Mesenchymal stem cell (in vitro differentiated cells and primary cell): ENCODE results near the gene NTN4. TPM values are rescaled to one million over a fixed set of nuclear protein-coding genes. Genes with fewer than 3 reads are reported as not detected.

Experiments used
- DNase-seq: peaks from one replicate; pipeline ENCODE4 v3.0.0-alpha.2; 2013
- H2AFZ ChIP-seq: one replicate; pipeline ENCODE4 v1.6.1; 2013; ENCODE audit warnings: low read depth, mild to moderate bottlenecking, control low read depth, inconsistent platforms, low read length, moderate library complexity
- H2AK5ac ChIP-seq: 2 replicates; pipeline ENCODE4 v1.6.1; 2013; ENCODE audit warnings: low read length, moderate library complexity, mild to moderate bottlenecking, inconsistent platforms; ENCODE audit not compliant: severe bottlenecking
- H2BK120ac ChIP-seq: one replicate; pipeline ENCODE4 v1.6.1; 2013; ENCODE audit warnings: low read depth, mild to moderate bottlenecking, inconsistent platforms, low read length, moderate library complexity
- H2BK12ac ChIP-seq, 2 experiments: one replicate each; pipeline ENCODE4 v1.6.1; 2013; ENCODE audit warnings: inconsistent platforms in 2 of 2, low read length in 2 of 2, mild to moderate bottlenecking in 2 of 2, moderate library complexity in 2 of 2, control low read depth in 1 of 2
- H2BK15ac ChIP-seq: one replicate; pipeline ENCODE4 v1.6.1; 2013; ENCODE audit warnings: mild to moderate bottlenecking, low read depth, inconsistent platforms; ENCODE audit not compliant: poor library complexity, severe bottlenecking
- H2BK5ac ChIP-seq: 2 replicates; pipeline ENCODE4 v1.6.1; 2013; ENCODE audit warnings: low read depth, mild to moderate bottlenecking, low read length, control low read depth, inconsistent platforms; ENCODE audit not compliant: poor library complexity, severe bottlenecking
- H3K14ac ChIP-seq, 2 experiments: one replicate each; pipeline ENCODE4 v1.6.1; 2013; ENCODE audit warnings: inconsistent platforms in 2 of 2, low read length in 2 of 2, control low read depth in 1 of 2, mild to moderate bottlenecking in 1 of 2, moderate library complexity in 1 of 2
- H3K18ac ChIP-seq, 2 experiments: one replicate each; pipeline ENCODE4 v1.6.1; 2013; ENCODE audit warnings: inconsistent platforms in 2 of 2, low read length in 2 of 2, control low read depth in 1 of 2, low read depth in 1 of 2, mild to moderate bottlenecking in 1 of 2
- H3K23ac ChIP-seq, 2 experiments: one replicate each; pipeline ENCODE4 v1.6.1; 2013; ENCODE audit warnings: inconsistent platforms in 2 of 2, low read length in 2 of 2, mild to moderate bottlenecking in 2 of 2, moderate library complexity in 2 of 2, control low read depth in 1 of 2
- H3K27ac ChIP-seq: 2 replicates; pipeline ENCODE4 v1.5.1; 2013; ENCODE audit warnings: mild to moderate bottlenecking, moderate library complexity, low read length, control low read depth, inconsistent platforms; ENCODE audit not compliant: poor library complexity, severe bottlenecking
- H3K27me3 ChIP-seq, 2 experiments: 2 replicates each; pipeline versions ENCODE4 v1.6.1 to v1.7.0; 2013; ENCODE audit warnings: low read length in 2 of 2, mild to moderate bottlenecking in 2 of 2, moderate library complexity in 2 of 2, control low read depth in 1 of 2, inconsistent platforms in 1 of 2; ENCODE audit not compliant: control insufficient read depth in 1 of 2, insufficient read depth in 1 of 2
- H3K36me3 ChIP-seq, 2 experiments: 2 replicates each; pipeline versions ENCODE4 v1.6.1 to v1.7.0; 2013; ENCODE audit warnings: low read length in 2 of 2, control low read depth in 1 of 2, inconsistent platforms in 1 of 2, low read depth in 1 of 2, mild to moderate bottlenecking in 1 of 2; ENCODE audit not compliant: insufficient read depth in 2 of 2, control insufficient read depth in 1 of 2
- H3K4ac ChIP-seq, 2 experiments: one replicate each; pipeline ENCODE4 v1.6.1; 2013; ENCODE audit warnings: inconsistent platforms in 2 of 2, low read length in 2 of 2, mild to moderate bottlenecking in 2 of 2, moderate library complexity in 2 of 2, control low read depth in 1 of 2, low read depth in 1 of 2
- H3K4me1 ChIP-seq: 2 replicates; pipeline ENCODE4 v1.6.1; 2013; ENCODE audit warnings: low read depth, low read length, control low read depth; ENCODE audit not compliant: control insufficient read depth, insufficient read depth
- H3K4me2 ChIP-seq: 2 replicates; pipeline ENCODE4 v1.6.1; 2013; ENCODE audit warnings: low read length, mild to moderate bottlenecking, inconsistent platforms; ENCODE audit not compliant: poor library complexity, severe bottlenecking
- H3K4me3 ChIP-seq, 2 experiments: 2 replicates each; pipeline versions ENCODE4 v1.5.1 to v1.7.0; 2013; ENCODE audit warnings: low read length in 2 of 2, mild to moderate bottlenecking in 2 of 2, control low read depth in 1 of 2, low read depth in 1 of 2; ENCODE audit not compliant: insufficient read depth in 1 of 2
- H3K79me1 ChIP-seq: replicated peaks from 2 replicates; pipeline ENCODE4 v1.6.1; 2013; ENCODE audit warnings: mild to moderate bottlenecking, control low read depth, low read length, inconsistent platforms; ENCODE audit not compliant: poor library complexity, severe bottlenecking
- H3K9ac ChIP-seq: 2 replicates; pipeline ENCODE4 v1.7.0; 2013; ENCODE audit warnings: mild to moderate bottlenecking, low read length, moderate library complexity
- H3K9me3 ChIP-seq: 2 replicates; pipeline ENCODE4 v1.7.0; 2013; ENCODE audit warnings: mild to moderate bottlenecking, low read length; ENCODE audit not compliant: control insufficient read depth
- H4K8ac ChIP-seq: one replicate; pipeline ENCODE4 v1.6.1; 2013; ENCODE audit warnings: inconsistent platforms, mild to moderate bottlenecking, low read length, moderate library complexity
- H4K91ac ChIP-seq: one replicate; pipeline ENCODE4 v1.6.1; 2013; ENCODE audit warnings: mild to moderate bottlenecking, low read length, inconsistent platforms
- WGBS: methylation state at CpG from one replicate; pipeline ENCODE4 v1.1.7; 2013; ENCODE audit warnings: mixed read lengths; 5-methylcytosine and 5-hydroxymethylcytosine counted together
- polyA plus RNA-seq, 2 experiments: library from polyadenylated mRNA; stranded (reverse); fragments of 200-250 nt; gene quantifications; one replicate each; pipeline ENCODE4 v1.2.3, GENCODE V29; 2013

The NTN4 gene
- 4.6 TPM for polyA plus RNA-seq (2013, experiment 1 of 2)
- polyA plus RNA-seq (2013, experiment 2 of 2): 4.7 TPM

GRCh38 chr12:95790033-95790916 lies at the start of gene NTN4:
TSS of gene NTN4 (minus strand) at chr12:95790764. CDS start at chr12:95790309, 455 bp downstream.
- Histone ChIP-seq H2AFZ (peak within 1 kb of the TSS; percentile 94), H3K18ac (peak within 1 kb of the TSS in 1 of 2 experiments; percentile 64), H3K4me1 (peaks cover 18% of the 10 kb centered on the region), H3K27me3 (no peaks in the 10 kb centered on the region), H3K23ac (no peak within 1 kb of the TSS), H3K9me3 (no peaks in the 10 kb centered on the region), H3K4me2 (peak within 1 kb of the TSS; percentile 99), H2BK120ac (peak within 1 kb of the TSS; percentile 36), H4K91ac (no peak within 1 kb of the TSS), H3K27ac (peak within 1 kb of the TSS; percentile 14), H3K14ac (peak within 1 kb of the TSS in 1 of 2 experiments; percentile 53), H2BK12ac (peak within 1 kb of the TSS in 1 of 2 experiments; percentile 45), H2BK15ac (peak within 1 kb of the TSS; percentile 62), H2AK5ac (no peak within 1 kb of the TSS), H3K9ac (peak within 1 kb of the TSS; percentile 79), H3K4me3 (peak within 1 kb of the TSS; percentile 82 to 85), H4K8ac (peak within 1 kb of the TSS; percentile 36), H3K4ac (peak within 1 kb of the TSS in 1 of 2 experiments; percentile 77), H2BK5ac (peak within 1 kb of the TSS; percentile 92), H3K79me1 (peaks cover 17% of the 10 kb centered on the region), H3K36me3 (peaks cover 0 to 7% of the 10 kb centered on the region in 2 experiments)
- DNase-seq: peak; percentile 38
- WGBS: under 1% methylated on average over 85 of the region's 96 CpGs

- no peak overlapping the region for H3K4ac ChIP-seq
- peak overlapping the region in 1 of 2 experiments; percentile 68 for H3K4me3 ChIP-seq
- H3K9me3 ChIP-seq: no peaks in the 10 kb centered on the region
- no peaks in the 10 kb centered on the region for H3K79me1 ChIP-seq
- no peaks in the 10 kb centered on the region for H3K36me3 ChIP-seq
- H3K27me3 ChIP-seq: peaks cover 0 to 11% of the 10 kb centered on the region in 2 experiments
- H3K18ac ChIP-seq: no peak overlapping the region
- no peak overlapping the region for H2AK5ac ChIP-seq
- no peak overlapping the region for H2BK5ac ChIP-seq
- H4K8ac ChIP-seq: no peak overlapping the region
- H2AFZ ChIP-seq: no peak overlapping the region
- H2BK15ac ChIP-seq: no peak overlapping the region
- DNase-seq: no peak
- H2BK12ac ChIP-seq: no peak overlapping the region
- H3K4me2 ChIP-seq: no peak overlapping the region
- no peak overlapping the region for H3K23ac ChIP-seq
- H4K91ac ChIP-seq: no peak overlapping the region
- no peak overlapping the region for H3K27ac ChIP-seq
- no peak overlapping the region for H2BK120ac ChIP-seq
- peak overlapping the region; percentile 63 for H3K9ac ChIP-seq
- no peak overlapping the region for H3K14ac ChIP-seq
- no peaks in the 10 kb centered on the region for H3K4me1 ChIP-seq
- WGBS: 82% methylated on average over 8 of the region's 11 CpGs
Measured at GRCh38 chr12:95838125-95838524, 47.6 kb upstream of the NTN4 start.

GRCh38 chr12:95837240-95838038 lies 46.9 kb upstream of the NTN4 start:
- Histone ChIP-seq H3K27ac (no peak overlapping the region), H2BK12ac (no peak overlapping the region), H2AFZ (no peak overlapping the region), H3K23ac (no peak overlapping the region), H4K8ac (no peak overlapping the region), H3K18ac (no peak overlapping the region), H3K9me3 (no peaks in the 10 kb centered on the region), H3K4me3 (peak overlapping the region in 1 of 2 experiments; percentile 68), H2BK15ac (no peak overlapping the region), H3K4me2 (no peak overlapping the region), H2BK120ac (no peak overlapping the region), H3K4ac (no peak overlapping the region), H3K36me3 (no peaks in the 10 kb centered on the region), H4K91ac (no peak overlapping the region), H2AK5ac (no peak overlapping the region), H3K4me1 (no peaks in the 10 kb centered on the region), H3K27me3 (peaks cover 4 to 11% of the 10 kb centered on the region in 2 experiments), H3K9ac (peak overlapping the region; percentile 63), H3K14ac (no peak overlapping the region), H3K79me1 (no peaks in the 10 kb centered on the region), H2BK5ac (no peak overlapping the region)
- DNase-seq: no peak
- WGBS: 54% methylated on average over 10 of the region's 10 CpGs
